ENCODE measurements around the gene GATD1.
"Not testable (repeated sequence)": the region's sequence is repeated elsewhere in the genome, so short reads cannot be mapped to it uniquely, and the experiment has no call there.

Gene GATD1

DNA sequence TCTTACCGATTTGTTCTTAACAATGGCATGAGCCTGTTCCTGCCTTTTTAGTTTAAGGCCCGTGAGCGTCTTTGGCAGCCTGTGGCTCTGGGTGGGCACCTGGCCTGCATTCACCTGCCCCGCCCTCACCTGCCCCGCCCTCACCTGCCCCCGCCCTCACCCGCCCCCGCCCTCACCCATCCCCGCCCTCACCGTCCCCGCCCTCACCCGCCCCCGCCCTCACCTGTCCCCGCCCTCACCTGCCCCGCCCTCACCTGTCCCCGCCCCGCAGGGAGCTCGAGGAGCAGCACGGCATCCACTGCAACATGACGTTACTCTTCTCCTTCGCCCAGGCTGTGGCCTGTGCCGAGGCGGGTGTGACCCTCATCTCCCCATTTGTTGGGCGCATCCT is 14.2 kb downstream of the GATD1 start:
- no peak for DNase-seq (ENCODE audit: low read depth)

DNA sequence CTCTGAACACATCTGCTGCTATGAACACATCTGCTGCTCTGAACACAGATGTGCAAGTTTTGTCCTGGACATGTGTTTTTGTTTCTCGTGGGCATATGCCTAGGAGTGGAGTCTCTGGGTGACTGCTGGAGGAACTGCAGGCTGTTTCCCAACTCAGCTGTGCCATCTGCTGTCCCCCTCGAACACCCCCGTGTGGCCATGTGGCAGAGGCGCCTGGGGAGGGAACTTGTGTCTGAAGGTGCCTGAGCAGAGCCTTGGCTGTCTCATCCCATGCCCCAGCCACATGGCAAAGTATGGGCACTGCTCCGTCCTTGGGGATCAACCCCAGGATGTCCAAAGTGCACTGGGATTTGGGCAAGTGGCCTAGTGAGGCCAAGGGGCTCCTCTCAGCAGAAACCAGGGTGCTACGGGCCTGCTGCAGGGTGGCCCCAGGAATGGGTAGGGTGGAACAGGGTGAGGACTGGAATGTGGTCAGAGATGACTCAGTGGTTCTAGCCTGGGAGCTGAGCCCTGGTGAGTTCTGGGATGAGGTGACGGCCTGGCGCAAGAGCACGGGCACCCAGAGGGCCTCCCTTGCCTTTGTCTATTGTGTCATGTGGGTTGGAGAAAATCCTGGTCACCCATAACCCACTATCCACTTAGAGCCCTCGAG is 14.7 kb downstream of the GATD1 start:
- peak; percentile 83 for DNase-seq (ENCODE audit: low read depth)

DNA sequence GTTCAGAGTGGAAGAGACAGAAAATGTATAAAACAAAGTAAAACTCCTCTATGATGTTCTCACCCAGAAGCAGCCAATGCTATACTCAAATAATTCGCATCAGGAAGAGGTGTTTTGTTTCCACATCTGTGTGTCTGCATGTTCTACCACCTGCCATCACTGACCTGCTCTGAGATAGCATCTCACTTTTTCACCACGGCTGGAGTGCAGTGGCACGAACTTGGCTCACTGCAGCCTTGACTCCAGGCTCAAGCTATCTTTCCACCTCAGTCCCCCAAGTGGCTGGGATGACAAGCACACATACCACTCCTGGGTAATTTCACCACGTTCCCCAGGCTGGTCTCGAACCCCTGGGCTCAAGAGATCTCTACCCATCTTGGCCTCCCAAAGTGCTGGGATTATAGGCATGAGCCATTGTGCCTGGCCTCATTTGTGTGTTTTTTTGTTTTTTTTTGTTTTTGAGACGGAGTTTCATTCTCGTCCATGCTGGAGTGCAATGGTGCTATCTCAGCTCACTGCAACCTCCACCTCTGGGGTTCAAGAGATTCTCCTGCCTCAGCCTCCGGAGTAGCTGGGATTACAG is 15.7 kb downstream of the GATD1 start:
- no peak for DNase-seq (ENCODE audit: low read depth)

DNA sequence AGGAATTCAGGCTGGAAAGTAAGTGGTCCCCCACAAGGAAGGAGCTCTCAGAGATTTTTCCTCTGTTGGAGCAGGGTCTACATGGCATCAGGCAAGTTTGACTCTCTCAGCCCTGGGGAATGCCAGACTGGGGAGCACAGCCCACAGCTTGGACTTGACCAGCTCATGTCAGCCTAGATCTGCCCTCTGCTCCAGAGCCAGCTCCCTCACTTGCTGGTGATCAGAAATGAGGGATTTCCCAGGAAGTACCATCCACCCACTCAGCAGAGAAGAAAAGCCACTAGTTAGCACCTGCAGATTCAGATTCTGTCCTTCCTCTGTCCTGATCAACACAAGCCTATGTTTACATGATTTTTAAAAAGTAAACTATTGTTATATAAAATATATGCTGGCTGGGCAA is 17.1 kb downstream of the GATD1 start:
- DNase-seq (ENCODE audit: low read depth) = no peak

DNA sequence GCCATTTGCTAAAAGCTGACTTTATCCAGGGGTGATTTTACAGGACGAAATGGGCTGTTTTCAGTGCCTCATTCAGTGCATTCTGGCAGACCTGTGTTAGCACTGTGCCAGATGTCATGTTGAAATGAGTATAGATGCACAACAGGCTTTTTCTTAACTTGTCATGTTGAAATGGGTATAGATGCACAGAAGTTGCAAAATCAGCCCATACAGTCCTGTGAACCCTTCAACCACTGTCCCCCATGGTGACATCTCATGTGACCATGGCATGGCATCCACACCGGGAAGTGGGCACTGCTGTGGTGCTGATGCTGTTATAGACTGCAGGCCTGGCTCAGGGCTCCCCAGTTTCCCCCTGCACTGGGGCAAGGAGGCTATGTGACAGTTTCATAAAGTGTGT is 27.6 kb downstream of the GATD1 start:
- DNase-seq (ENCODE audit: low read depth) = no peak

DNA sequence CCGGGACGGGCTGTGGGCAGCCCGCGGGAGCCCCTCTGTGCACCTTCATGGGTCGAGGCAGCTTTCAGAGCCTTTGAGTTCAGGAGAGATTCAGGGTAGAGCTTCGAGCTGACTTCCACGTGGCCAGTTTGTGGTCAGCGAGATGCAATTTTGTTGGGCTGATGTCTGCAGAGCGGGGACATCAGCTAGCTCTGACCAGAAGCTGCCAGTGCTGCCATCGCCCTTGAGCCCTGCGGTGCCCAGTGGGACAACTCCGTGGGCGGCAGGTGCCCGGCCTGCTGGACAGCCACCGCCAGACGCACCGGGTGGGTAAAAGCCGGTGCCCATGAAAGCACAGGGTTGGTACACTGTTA is 29.3 kb downstream of the GATD1 start:
- DNase-seq (ENCODE audit: low read depth) = no peak

DNA sequence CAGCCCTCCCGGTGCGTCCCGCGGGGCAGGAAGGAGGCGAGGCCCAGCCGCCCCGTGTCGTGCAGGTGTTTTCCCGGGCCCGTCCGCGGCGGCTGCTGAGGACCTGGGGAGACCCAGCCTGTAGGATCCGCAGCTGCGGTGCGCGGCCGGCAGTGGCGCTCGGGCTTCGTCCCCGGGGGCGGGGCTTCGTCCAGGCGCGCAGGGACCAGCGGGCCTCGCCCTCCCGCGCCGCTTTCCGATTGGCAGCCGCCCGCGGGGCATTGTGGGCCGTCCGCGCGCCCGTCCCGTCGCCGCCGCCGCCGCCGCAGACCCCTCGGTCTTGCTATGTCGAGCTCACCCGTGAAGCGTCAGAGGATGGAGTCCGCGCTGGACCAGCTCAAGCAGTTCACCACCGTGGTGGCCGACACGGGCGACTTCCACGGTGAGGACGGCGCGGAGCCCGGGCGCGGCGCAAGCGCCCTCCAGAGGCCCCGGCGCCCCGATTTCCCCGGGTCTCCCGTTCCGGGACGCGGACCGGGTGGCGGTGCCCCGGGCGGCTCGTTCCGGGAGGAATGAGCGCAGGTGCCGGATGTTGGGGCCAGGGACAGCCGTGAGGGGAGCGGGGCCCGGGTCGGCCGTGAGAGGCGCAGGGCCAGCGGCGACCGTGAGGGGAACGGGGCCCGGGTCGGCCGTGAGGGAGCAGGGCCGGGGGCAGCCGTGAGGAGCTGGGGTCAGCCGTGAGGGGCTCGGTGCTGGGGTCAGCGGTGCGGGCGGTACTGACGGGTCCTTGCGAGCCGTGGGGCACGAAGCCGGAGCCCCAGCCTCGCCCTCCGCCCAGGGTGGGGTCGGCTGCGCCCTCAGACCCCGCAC is 29.9 kb downstream of the GATD1 start, which contains the start of gene TALDO1:
Gene TALDO1, plus strand, starts transcription at position 307 of the 849 bp plus-strand sequence. Its CDS starts 18 bp downstream, at position 325.
- DNase-seq (ENCODE audit: low read depth) = no peak

DNA sequence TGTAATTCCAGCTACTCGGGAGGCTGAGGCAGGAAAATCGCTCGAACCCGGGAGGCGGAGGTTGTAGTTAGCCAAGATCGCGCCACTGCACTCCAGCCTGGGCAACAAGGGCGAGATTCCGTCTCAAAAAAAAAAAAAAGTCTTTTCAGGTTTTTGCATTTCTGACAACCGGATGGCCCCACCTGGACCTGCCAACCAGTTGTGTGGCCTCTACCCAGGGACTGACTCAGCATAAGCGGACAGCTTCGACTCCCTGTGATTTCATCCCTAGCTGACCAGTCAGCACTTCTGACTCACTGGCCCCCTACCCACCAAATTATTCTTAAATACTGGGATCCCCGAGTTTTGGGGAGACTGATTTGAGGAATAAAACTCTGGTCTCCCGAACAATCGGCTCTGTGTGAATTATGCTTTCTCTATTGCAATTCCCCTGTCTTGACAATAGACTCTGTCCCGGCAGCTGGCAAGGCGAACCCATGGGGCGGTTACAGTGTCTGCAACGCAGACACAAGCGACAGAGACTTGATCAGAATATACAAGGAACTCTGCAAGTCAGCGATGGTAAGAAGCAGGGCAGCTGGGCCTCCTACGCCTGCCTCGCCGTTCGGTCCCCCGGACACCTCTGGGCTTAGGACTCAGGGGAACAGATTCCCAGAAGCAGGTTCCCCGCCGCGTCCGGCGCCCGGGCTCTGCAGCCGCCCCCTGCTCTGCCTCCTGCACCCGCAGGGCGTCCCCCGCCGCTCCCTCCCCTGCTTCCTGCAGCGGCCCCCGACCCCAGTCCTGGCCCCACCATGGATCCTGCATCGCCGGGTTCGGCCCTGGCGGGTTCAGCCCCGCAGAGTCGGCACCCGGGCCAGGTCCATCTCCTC is 30.8 kb downstream of the GATD1 start:
- no peak for DNase-seq (ENCODE audit: low read depth)

DNA sequence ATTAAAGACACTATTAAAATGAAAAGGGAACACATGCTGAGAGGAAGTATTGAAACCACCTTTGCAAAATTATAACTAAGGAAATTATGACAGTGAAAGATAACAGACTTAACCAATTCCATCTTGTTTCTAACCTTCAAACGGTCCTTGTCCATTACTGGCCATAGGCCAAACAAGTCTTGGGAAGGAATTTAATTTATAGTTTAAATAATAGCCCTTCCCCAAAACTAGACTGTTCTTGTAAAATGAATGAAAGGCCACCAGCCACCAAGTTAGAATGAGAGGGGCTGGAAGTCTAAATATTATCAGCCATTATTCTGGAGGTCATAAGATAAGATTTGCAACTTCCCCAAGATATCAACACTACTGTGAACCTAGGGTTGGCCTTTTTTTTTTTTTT is 31.9 kb downstream of the GATD1 start:
- DNase-seq (ENCODE audit: low read depth) = no peak

DNA sequence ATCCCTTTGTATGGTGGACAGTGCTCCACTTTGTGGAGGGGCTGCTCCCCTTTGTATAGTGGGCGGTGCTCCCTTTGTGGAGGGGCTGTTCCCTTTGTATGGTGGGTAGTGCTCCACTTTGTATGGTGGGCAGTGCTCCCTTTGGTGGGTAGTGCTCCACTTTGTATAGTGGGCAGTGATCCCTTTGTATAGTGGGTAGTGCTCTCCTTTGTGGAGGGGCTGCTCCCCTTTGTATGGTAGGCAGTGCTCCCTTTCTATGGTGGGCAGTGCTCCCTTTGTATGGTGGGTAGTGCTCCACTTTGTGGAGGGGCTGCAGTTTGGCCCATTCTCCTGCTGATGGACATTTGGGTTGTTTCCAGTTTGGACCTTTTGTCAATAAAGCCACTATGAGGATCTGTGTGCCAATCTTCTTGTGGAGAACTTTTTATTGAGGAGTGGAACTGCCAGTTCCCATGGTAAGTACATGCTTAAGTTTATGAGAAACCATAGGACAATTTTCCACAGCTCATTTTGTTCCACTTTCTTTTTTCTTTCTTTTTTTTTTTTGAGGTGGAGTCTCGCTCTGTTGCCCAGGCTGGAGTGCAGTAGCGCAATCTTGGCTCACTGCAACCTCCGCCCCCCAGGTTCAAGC is 34.6 kb downstream of the GATD1 start:
- DNase-seq (ENCODE audit: low read depth) = no peak

DNA sequence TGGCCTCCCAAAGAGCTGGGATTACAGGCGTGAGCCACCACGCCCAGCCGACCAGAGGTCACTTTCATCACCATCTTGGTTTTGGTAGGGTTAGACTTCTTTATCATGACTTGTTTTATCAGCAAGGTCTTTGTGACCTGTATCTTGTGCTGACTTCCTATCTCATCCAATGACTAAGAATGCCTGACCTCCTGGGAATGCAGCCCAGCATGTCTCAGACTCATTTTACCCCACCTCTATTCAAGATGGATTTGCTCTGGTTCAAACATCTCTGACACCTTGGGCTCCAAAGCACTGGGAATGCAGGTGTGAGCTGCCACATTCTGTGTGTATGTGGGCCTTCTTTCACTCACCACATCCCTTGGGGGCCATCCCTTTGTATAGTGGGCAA is 35.1 kb downstream of the GATD1 start:
- DNase-seq (ENCODE audit: low read depth) = no peak

DNA sequence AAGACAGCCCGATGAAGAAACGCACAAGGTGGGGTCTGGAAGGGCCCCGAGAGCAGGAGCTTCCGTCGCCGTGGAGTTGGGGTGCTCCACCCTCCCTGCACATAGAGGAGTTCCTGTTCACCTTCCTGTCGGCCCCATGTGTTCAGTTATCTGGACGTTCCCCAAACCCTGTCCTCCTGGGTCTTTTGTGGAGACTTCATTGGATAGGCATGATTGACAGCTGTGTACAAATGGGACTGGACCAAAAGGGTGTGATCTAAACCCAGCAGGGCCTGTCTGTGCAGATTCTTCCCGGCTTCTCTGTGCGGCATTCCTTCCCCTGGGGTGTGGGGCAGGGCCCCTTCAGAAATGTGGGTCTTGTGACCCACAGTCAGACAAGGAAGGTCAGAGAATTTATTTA is 39.4 kb downstream of the GATD1 start:
- not testable (repeated sequence) for DNase-seq (ENCODE audit: low read depth)

DNA sequence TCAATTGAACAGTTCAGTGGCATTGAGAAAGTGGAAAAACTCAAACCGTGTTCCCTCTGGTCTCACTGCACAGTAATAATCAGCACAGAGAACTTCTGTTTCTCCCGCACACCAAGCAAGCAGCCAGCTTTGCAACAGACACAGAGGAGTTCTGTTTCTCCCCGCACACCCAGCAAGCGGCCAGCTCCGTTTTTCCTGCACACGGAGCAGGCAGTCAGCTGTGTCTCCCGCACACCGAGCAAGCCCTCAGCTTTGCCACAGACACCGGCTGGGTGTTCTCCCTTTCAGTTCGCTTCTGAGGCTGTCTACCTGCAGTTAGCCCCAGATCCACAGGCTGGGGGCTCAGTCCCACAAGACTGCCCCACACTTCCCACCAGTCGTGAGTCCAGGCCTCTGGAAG is 39.9 kb downstream of the GATD1 start:
- no peak for DNase-seq (ENCODE audit: low read depth)

DNA sequence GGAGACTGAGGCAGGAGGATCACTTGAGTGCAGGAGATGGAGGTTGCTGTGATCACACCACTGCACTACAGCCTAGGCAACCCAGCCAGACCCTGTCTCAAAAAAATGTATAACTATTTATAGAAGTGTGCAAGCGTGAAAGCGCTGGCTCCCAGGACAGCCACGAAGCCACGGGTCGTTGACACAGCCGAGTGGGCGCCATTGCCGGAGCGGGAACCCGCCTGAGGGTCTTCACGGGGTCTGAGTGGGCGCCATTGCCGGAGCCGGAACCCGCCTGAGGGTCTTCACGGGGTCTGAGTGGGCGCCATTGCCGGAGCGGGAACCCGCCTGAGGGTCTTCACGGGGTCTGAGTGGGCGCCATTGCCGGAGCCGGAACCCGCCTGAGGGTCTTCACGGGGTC is 42.7 kb downstream of the GATD1 start:
- DNase-seq (ENCODE audit: low read depth) = not testable (repeated sequence)

DNA sequence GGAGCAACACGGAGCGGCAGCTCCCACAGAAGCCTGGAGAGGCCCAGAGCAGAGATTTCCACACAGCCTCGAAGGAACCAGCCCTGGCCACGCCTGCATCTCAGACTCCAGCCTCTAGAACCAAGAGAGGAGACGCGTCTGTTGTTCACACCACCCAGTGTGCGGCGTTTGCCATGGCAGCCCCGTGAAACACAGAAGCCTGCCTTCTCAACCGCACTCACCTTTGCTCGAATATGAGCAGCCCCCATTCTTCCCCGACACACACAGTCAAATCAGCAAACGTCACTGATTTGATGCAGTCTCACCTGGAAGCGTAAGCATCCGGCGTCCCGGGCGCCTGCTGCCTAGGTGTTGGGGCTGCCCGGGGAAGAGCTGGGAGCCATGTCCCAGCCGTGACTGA is 44.2 kb downstream of the GATD1 start:
- DNase-seq (ENCODE audit: low read depth) = no peak

DNA sequence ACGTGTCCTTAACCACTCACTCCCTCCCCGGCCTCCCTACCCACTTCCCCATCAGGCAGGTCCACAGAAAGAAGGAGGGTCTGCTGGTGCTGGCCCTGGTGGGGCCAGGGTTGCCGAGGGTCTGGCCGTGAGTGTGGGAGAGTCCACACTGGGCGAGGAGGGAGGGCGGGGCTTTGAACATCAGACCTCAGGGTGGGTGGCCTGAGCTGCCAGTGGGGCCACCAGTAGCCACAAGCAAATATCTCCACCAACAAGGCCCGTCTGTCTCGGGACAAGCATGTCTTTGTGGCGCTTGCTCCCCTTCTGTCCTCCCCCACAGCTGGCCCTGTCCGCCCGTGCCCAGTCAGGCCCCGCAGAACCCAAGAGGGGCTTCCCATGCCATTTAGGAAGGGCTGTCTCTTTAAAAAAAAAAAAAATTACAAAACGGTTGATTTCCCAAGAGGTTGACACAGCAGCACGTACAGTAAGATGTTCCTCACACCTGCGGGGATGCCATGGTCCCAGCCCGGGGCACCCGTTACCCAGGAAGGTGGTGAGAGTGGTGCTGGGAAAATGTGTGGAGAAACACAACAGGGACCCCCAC is 47.7 kb downstream of the GATD1 start:
- DNase-seq (ENCODE audit: low read depth) = no peak

DNA sequence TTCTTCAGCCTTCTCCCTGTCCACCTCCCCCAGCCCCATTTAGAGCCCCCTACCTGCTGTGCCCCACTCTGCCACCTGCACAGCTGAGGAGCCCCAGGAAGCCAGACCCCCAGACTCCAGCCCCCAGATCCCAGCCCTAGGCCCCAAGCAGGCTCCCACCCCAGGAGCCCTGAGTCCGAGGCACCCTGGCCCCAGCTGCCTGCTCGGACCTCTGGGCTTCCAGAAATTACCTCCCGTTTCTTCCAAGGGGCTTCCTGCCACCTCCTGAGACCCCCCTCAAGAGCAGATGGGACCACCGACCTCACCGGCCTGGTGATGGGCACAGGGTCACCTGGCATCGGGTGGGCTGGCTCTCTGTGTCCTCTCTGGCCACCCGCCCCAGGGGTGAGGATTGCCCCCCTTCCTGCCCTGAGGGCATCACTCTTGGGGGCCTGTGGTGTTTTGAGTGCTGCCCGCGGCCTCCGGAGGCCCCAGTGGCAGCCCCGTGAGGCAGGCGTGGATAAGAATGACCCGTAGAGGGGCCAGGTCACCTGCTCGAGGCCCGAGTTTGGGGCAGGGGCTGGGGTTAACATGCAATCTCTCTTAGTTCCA is 48.3 kb downstream of the GATD1 start:
- no peak for DNase-seq (ENCODE audit: low read depth)

DNA sequence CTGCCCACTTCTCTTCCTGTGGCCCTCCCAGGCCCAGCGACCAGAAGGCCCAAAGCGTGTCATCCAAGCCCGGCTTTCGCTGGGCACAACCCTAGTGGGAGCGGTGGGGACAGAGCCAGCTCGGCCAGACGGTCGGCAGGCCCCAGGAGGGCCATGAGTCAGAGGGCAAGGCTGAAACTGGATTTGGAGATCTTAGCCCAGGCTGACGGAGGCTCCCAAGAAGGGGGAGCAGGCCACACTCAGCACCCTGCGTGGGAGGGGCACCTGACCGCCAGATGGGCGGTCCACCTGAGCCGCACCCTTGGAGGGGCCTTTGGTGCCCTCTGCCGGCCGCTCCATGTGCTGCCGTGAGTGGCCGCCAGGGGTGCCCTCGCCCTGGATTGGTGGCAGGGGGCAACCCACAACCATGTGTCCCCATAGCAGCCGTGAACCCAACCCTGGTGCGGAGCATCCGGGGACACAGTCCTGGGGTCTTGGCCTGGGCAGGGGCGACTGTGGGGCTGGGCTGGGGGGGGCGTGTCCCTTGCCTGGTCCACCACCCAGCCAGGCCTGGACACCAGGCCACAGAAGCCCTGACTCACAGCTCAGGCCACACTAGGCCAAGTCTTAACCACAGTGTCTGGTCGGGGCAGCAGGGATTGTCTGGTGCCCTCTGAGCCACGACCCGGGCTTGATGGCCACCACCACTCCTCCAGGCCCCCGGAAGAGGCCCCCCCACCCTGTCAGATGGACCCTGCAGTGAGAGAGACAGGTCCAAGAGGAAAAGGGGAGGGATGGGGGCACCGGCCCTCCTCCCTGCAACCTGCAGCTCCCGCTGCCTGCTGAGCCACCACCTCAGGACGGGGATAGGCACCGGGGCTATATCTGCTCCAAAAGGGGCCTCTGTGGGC is 49.2 kb downstream of the GATD1 start:
- DNase-seq (ENCODE audit: low read depth) = peak; percentile 80

DNA sequence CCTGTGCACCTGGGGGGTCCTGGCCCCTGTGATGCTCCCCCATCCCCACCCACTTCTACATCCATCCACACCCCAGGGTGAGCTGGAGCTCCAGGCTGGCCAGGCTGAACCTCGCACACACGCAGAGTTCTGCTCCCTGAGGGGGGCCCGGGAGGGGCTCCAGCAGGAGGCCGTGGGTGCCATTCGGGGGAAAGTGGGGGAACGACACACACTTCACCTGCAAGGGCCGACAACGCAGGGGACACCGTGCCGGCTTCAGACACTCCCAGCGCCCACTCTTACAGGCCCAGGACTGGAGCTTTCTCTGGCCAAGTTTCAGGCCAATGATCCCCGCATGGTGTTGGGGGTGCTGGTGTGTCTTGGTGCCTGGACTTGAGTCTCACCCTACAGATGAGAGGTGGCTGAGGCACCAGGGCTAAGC is 50.0 kb downstream of the GATD1 start:
- no peak for DNase-seq (ENCODE audit: low read depth)
